ENCODE results near the gene WWOX. TPM values are rescaled to one million over a fixed set of nuclear protein-coding genes. Genes with fewer than 3 reads are reported as not detected.

The WWOX gene
- total RNA-seq, 1 donor from 2014 or later, result 19.2 TPM

DNA sequence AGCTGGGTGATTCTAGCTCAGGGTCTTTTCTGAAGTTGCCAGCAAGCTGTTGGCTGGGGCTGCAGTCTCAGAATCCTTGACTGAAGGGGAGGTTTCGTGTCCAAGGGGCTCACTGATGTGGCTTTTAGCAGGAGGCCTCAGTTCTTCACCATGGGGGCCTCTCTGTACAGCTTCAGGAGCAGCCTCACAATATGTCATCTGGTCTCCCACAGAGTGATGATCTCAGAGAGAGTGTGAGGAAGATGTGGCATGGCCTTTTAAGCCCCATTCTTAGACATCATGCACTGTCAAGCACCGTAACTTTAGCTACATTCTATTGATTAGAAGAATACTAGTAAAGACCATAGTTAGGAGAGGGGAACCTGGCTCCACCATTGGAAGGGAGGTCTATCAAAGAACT lies 732.6 kb downstream of the WWOX start:
- Histone ChIP-seq H3K4me1 (no peaks in the 10 kb centered on the region), H3K27ac (no peak overlapping the region), H3K27me3 (ENCODE audit: low read depth) (no peaks in the 10 kb centered on the region), H3K9me3 (no peaks in the 10 kb centered on the region), H3K4me3 (no peak overlapping the region), H3K36me3 (no peaks in the 10 kb centered on the region)
- DNase-seq (no peak), ATAC-seq (no peak)
- TF ChIP-seq, protein P1, sequence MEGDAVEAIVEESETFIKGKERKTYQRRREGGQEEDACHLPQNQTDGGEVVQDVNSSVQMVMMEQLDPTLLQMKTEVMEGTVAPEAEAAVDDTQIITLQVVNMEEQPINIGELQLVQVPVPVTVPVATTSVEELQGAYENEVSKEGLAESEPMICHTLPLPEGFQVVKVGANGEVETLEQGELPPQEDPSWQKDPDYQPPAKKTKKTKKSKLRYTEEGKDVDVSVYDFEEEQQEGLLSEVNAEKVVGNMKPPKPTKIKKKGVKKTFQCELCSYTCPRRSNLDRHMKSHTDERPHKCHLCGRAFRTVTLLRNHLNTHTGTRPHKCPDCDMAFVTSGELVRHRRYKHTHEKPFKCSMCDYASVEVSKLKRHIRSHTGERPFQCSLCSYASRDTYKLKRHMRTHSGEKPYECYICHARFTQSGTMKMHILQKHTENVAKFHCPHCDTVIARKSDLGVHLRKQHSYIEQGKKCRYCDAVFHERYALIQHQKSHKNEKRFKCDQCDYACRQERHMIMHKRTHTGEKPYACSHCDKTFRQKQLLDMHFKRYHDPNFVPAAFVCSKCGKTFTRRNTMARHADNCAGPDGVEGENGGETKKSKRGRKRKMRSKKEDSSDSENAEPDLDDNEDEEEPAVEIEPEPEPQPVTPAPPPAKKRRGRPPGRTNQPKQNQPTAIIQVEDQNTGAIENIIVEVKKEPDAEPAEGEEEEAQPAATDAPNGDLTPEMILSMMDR (IDR thresholded peaks at IDR 0.05), result no peak
- intact Hi-C loops (cut with DNase I), result no loop called here

DNA sequence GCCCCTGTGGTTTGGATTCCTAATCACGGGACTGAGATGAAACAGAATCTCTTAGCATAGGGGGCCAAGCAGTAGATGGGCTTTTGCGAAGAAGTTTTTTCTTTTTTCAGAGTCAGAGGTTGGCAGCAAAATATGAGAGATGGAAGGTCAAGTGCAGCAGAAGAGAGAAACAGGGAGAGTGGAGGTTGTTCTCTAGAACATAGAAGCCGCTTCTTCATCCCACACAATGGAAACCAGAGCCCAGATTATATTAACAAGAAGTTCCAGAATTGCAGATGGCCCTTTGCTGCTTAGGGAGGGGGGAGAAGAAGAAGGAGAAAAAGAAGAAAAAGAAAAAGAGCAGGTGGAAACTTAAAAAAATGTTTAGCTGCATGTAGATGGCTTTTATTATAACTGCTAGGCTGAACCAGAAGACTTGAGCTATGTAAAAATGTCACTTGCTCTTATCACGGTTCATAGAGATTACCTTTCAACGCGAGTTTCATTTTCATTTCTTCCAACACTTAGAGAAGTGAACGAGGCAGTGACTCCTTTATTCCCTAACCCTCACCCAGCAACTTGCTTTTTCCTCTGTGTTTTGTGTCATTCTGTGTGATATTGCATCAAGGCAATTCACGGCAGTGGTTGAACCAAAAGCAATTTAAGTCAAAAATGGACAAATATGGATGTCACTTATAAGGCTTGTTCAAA lies 737.5 kb downstream of the WWOX start:
- DNase-seq, result no peak
- Histone ChIP-seq H3K4me1 (no peaks in the 10 kb centered on the region), H3K9me3 (no peaks in the 10 kb centered on the region), H3K27me3 (ENCODE audit: low read depth) (no peaks in the 10 kb centered on the region), H3K4me3 (no peak overlapping the region), H3K36me3 (no peaks in the 10 kb centered on the region), H3K27ac (no peak overlapping the region)
- no peak for ATAC-seq
- intact Hi-C loops (cut with DNase I), result no loop called here
- TF ChIP-seq, protein P1 (IDR thresholded peaks at IDR 0.05), result no peak

DNA sequence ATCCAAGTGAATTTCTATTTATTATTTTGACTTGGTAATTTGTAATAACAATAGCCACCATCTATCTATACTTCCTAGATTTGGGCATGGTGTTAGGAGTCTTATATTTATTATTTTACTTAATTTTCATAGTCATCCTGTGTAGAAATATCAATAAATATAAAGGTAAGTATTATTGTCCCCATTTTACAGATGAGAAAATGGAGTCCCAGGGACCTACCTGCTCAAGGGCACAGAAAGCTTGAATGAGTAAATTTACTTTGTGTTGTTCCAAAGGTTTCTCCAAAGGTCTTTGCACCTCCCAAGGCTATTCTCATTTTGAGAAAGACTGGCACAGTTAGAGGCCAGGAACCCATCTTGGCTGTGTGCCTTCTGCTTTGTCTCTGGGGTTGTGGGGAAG lies 738.3 kb downstream of the WWOX start:
- ATAC-seq (no peak), DNase-seq (no peak)
- no peaks in the 10 kb centered on the region for H3K36me3 ChIP-seq
- no peaks in the 10 kb centered on the region for H3K27me3 ChIP-seq (ENCODE audit: low read depth)
- no peak overlapping the region for H3K27ac ChIP-seq
- no peaks in the 10 kb centered on the region for H3K4me1 ChIP-seq
- intact Hi-C loops (cut with DNase I), result no loop called here
- TF ChIP-seq, protein P1 (IDR thresholded peaks at IDR 0.05), result no peak
- H3K4me3 ChIP-seq, result no peak overlapping the region
- no peaks in the 10 kb centered on the region for H3K9me3 ChIP-seq

DNA sequence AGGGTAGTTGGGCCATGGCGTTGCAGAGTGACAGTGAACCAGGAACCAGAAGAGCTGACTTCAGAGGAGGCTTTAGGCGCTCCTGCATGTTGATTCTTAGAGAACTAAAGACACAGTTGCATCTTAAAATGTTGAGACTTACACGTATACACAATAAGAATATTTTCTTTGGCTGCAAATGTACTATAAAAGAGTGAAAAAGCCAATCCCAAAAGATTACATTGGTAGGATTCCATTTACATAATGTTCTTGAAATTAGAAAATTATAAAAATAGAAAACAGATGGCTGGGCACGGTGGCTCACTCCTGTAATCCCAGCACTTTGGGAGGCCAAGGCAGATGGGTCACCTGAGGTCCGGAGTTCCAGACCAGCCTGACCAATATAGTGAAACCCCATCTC lies 738.8 kb downstream of the WWOX start:
- Histone ChIP-seq H3K4me1 (no peaks in the 10 kb centered on the region), H3K27ac (no peak overlapping the region), H3K4me3 (no peak overlapping the region), H3K36me3 (no peaks in the 10 kb centered on the region), H3K9me3 (no peaks in the 10 kb centered on the region), H3K27me3 (ENCODE audit: low read depth) (no peaks in the 10 kb centered on the region)
- DNase-seq, result no peak
- ATAC-seq, result no peak
- TF ChIP-seq, protein P1 (IDR thresholded peaks at IDR 0.05), result no peak
- intact Hi-C loops (cut with DNase I), result no loop called here

DNA sequence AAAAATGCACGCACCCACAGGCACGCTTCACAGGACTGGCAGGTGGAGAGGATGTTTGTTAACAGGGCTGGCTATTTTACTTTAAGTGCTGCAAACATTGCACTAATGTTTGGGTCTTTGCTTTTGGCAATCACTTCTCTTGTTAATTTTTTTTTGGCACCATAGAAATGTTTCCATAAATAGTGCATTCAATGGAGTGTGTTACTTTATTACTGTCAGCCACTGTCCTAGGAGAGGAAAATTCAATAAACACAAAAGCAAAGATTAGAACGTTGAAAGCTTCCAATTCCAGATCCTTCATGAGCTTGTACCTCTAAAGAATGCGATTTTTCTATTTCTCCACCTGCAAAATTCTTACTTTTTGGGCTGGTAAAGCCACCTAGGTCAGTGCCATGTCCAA lies 743.5 kb downstream of the WWOX start:
- TF ChIP-seq, protein P1 (IDR thresholded peaks at IDR 0.05), result no peak
- H3K4me1 ChIP-seq, result peaks cover 4% of the 10 kb centered on the region
- H3K4me3 ChIP-seq, result no peak overlapping the region
- no peak overlapping the region for H3K27ac ChIP-seq
- no peaks in the 10 kb centered on the region for H3K27me3 ChIP-seq (ENCODE audit: low read depth)
- H3K9me3 ChIP-seq, result no peaks in the 10 kb centered on the region
- intact Hi-C loops (cut with DNase I), result no loop called here
- no peak for ATAC-seq
- no peaks in the 10 kb centered on the region for H3K36me3 ChIP-seq
- DNase-seq, result no peak

Measured in lower lobe of right lung (tissue), 2 donors.